ENCODE data around the gene NLGN2. TPM values are rescaled to one million over a fixed set of nuclear protein-coding genes. Genes with fewer than 3 reads are reported as not detected.

Gene NLGN2
- total RNA-seq, 1 donor, result 5.8 TPM

GRCh38 chr17:7414837-7415236, 7.2 kb downstream of the NLGN2 start:
- Histone ChIP-seq H3K4me2 (ENCODE audit: insufficient read depth, low read length) (no peak overlapping the region), H3K9me3 (ENCODE audit: low read depth, low read length) (no peaks in the 10 kb centered on the region), H3K27ac (ENCODE audit: low read depth, low read length) (no peak overlapping the region), H3K4me1 (ENCODE audit: insufficient read depth, low read length) (no peaks in the 10 kb centered on the region), H3K79me2 (ENCODE audit: insufficient read depth, low read length) (no peaks in the 10 kb centered on the region), H4K20me1 (ENCODE audit: insufficient read depth, low read length) (no peaks in the 10 kb centered on the region), H3K36me3 (ENCODE audit: insufficient read depth, low read length) (peaks cover 20% of the 10 kb centered on the region), H3K4me3 (ENCODE audit: insufficient read depth, low read length) (no peak overlapping the region), H3K27me3 (ENCODE audit: insufficient read depth, low read length) (no peaks in the 10 kb centered on the region), H2AFZ (ENCODE audit: low read length) (no peak overlapping the region)
- TF ChIP-seq, protein P1, sequence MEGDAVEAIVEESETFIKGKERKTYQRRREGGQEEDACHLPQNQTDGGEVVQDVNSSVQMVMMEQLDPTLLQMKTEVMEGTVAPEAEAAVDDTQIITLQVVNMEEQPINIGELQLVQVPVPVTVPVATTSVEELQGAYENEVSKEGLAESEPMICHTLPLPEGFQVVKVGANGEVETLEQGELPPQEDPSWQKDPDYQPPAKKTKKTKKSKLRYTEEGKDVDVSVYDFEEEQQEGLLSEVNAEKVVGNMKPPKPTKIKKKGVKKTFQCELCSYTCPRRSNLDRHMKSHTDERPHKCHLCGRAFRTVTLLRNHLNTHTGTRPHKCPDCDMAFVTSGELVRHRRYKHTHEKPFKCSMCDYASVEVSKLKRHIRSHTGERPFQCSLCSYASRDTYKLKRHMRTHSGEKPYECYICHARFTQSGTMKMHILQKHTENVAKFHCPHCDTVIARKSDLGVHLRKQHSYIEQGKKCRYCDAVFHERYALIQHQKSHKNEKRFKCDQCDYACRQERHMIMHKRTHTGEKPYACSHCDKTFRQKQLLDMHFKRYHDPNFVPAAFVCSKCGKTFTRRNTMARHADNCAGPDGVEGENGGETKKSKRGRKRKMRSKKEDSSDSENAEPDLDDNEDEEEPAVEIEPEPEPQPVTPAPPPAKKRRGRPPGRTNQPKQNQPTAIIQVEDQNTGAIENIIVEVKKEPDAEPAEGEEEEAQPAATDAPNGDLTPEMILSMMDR (IDR thresholded peaks at IDR 0.05; ENCODE audit: extremely low read depth, low read depth, low read length), result no peak
- DNase-seq (ENCODE audit: insufficient read length, low spot score, missing footprints), result no peak

DNA sequence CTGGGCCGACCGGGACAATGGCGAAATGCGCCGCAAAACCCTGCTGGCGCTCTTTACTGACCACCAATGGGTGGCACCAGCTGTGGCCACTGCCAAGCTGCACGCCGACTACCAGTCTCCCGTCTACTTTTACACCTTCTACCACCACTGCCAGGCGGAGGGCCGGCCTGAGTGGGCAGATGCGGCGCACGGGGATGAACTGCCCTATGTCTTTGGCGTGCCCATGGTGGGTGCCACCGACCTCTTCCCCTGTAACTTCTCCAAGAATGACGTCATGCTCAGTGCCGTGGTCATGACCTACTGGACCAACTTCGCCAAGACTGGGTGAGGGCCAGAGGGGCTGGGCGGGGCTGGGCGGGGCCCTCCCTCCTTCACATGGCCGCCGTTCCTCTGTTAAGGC, 8.1 kb downstream of the NLGN2 start:
- Histone ChIP-seq H3K36me3 (ENCODE audit: insufficient read depth, low read length) (peaks cover 11% of the 10 kb centered on the region), H3K9me3 (ENCODE audit: low read depth, low read length) (no peaks in the 10 kb centered on the region), H3K27ac (ENCODE audit: low read depth, low read length) (no peak overlapping the region), H4K20me1 (ENCODE audit: insufficient read depth, low read length) (no peaks in the 10 kb centered on the region), H3K27me3 (ENCODE audit: insufficient read depth, low read length) (no peaks in the 10 kb centered on the region), H3K4me1 (ENCODE audit: insufficient read depth, low read length) (no peaks in the 10 kb centered on the region), H3K79me2 (ENCODE audit: insufficient read depth, low read length) (no peaks in the 10 kb centered on the region), H2AFZ (ENCODE audit: low read length) (no peak overlapping the region), H3K4me3 (ENCODE audit: insufficient read depth, low read length) (no peak overlapping the region), H3K4me2 (ENCODE audit: insufficient read depth, low read length) (no peak overlapping the region)
- TF ChIP-seq, protein P1 (IDR thresholded peaks at IDR 0.05; ENCODE audit: extremely low read depth, low read depth, low read length), result no peak
- DNase-seq (ENCODE audit: insufficient read length, low spot score, missing footprints), result no peak

- TF ChIP-seq, protein P1 (IDR thresholded peaks at IDR 0.05; ENCODE audit: extremely low read depth, low read depth, low read length), result no peak
Observed at GRCh38 chr17:7416323-7416722, 8.7 kb downstream of the NLGN2 start.

DNA sequence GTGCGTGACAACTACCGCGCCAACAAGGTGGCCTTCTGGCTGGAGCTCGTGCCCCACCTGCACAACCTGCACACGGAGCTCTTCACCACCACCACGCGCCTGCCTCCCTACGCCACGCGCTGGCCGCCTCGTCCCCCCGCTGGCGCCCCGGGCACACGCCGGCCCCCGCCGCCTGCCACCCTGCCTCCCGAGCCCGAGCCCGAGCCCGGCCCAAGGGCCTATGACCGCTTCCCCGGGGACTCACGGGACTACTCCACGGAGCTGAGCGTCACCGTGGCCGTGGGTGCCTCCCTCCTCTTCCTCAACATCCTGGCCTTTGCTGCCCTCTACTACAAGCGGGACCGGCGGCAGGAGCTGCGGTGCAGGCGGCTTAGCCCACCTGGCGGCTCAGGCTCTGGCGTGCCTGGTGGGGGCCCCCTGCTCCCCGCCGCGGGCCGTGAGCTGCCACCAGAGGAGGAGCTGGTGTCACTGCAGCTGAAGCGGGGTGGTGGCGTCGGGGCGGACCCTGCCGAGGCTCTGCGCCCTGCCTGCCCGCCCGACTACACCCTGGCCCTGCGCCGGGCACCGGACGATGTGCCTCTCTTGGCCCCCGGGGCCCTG, 9.5 kb downstream of the NLGN2 start:
- Histone ChIP-seq H3K27ac (ENCODE audit: low read depth, low read length) (no peak overlapping the region), H3K4me2 (ENCODE audit: insufficient read depth, low read length) (no peak overlapping the region), H3K9me3 (ENCODE audit: low read depth, low read length) (no peaks in the 10 kb centered on the region), H3K79me2 (ENCODE audit: insufficient read depth, low read length) (no peaks in the 10 kb centered on the region), H3K4me3 (ENCODE audit: insufficient read depth, low read length) (no peak overlapping the region), H3K27me3 (ENCODE audit: insufficient read depth, low read length) (no peaks in the 10 kb centered on the region), H3K4me1 (ENCODE audit: insufficient read depth, low read length) (no peaks in the 10 kb centered on the region), H3K36me3 (ENCODE audit: insufficient read depth, low read length) (peaks cover 11% of the 10 kb centered on the region), H4K20me1 (ENCODE audit: insufficient read depth, low read length) (no peaks in the 10 kb centered on the region), H2AFZ (ENCODE audit: low read length) (no peak overlapping the region)
- DNase-seq (ENCODE audit: insufficient read length, low spot score, missing footprints), result no peak
- TF ChIP-seq, protein P1 (IDR thresholded peaks at IDR 0.05; ENCODE audit: extremely low read depth, low read depth, low read length), result no peak

More at GRCh38 chr17:7416323-7416722, 8.7 kb downstream of the NLGN2 start:
- Histone ChIP-seq H3K36me3 (ENCODE audit: insufficient read depth, low read length) (peaks cover 11% of the 10 kb centered on the region), H2AFZ (ENCODE audit: low read length) (no peak overlapping the region), H3K27ac (ENCODE audit: low read depth, low read length) (no peak overlapping the region), H3K4me1 (ENCODE audit: insufficient read depth, low read length) (no peaks in the 10 kb centered on the region), H3K4me2 (ENCODE audit: insufficient read depth, low read length) (no peak overlapping the region), H3K4me3 (ENCODE audit: insufficient read depth, low read length) (no peak overlapping the region), H4K20me1 (ENCODE audit: insufficient read depth, low read length) (no peaks in the 10 kb centered on the region), H3K27me3 (ENCODE audit: insufficient read depth, low read length) (no peaks in the 10 kb centered on the region), H3K9me3 (ENCODE audit: low read depth, low read length) (no peaks in the 10 kb centered on the region), H3K79me2 (ENCODE audit: insufficient read depth, low read length) (no peaks in the 10 kb centered on the region)
- DNase-seq (ENCODE audit: insufficient read length, low spot score, missing footprints), result no peak
